Esophagus muscularis mucosa (tissue), 4 donors: ENCODE measurements around the gene ZNF497. TPM values are rescaled to one million over a fixed set of nuclear protein-coding genes. Genes with fewer than 3 reads are reported as not detected.
"Not testable (repeated sequence)": the region's sequence is repeated elsewhere in the genome, so short reads cannot be mapped to it uniquely, and the experiment has no call there.

Experiments used
- DNase-seq: peaks from one replicate; pipeline ENCODE4 v3.0.0-alpha.2; 2017; ENCODE audit errors: extremely low spot score
- H3K27ac ChIP-seq, 4 donors: fragments of 200-600 bp; sonication (generic); replicated peaks in 1 of 4; 1 replicate in 3 of 4; 2 replicates in 1 of 4; pipeline ENCODE4 v1.5.1; 2016 to 2019; ENCODE audit warnings: mild to moderate bottlenecking in 1 of 4
- H3K27me3 ChIP-seq, 4 donors: fragments of 200-600 bp; sonication (generic); one replicate each; pipeline versions ENCODE4 v1.5.1 to v1.6.0; 2016 to 2019
- H3K36me3 ChIP-seq, 4 donors: fragments of 200-600 bp; sonication (generic); one replicate each; pipeline ENCODE4 v1.5.1; 2016 to 2019
- H3K4me1 ChIP-seq, 4 donors: fragments of 200-600 bp; sonication (generic); one replicate each; pipeline ENCODE4 v1.5.1; 2016 to 2019
- H3K4me3 ChIP-seq, 4 donors: fragments of 200-600 bp; sonication (generic); 1 replicate in 2 of 4; 2 replicates in 2 of 4; pipeline ENCODE4 v1.5.1; 2016 to 2019; ENCODE audit warnings: mild to moderate bottlenecking in 4 of 4, moderate library complexity in 1 of 4
- H3K9me3 ChIP-seq, 4 donors: fragments of 200-600 bp; sonication (generic); 1 replicate in 3 of 4; 2 replicates in 1 of 4; pipeline ENCODE4 v1.5.1; 2016 to 2019
- EP300 ChIP-seq: sonication (generic); formaldehyde crosslinking; IDR thresholded peaks from one replicate; pipeline ENCODE4 v1.6.1; 2017; ENCODE audit warnings: antibody characterized with exemption
- POLR2A ChIP-seq: fragments of 450-650 bp; IDR thresholded peaks from one replicate; pipeline ENCODE4 v1.6.1; 2017; ENCODE audit warnings: antibody characterized with exemption, moderate library complexity, mild to moderate bottlenecking, low read depth
- POLR2AphosphoS5 ChIP-seq, 2 donors: sonication (generic); formaldehyde crosslinking; IDR thresholded peaks; one replicate each; pipeline ENCODE4 v1.6.1; 2017; ENCODE audit warnings: antibody characterized with exemption in 2 of 2
- WGBS: methylation state at CpG from one replicate; pipeline ENCODE4 v1.1.5; 2018; 5-methylcytosine and 5-hydroxymethylcytosine counted together
- intact Hi-C: fragments of 100-400 bp; cut with DNase I; formaldehyde crosslinking; loops from one replicate; pipeline ENCODE4 v1.15.1; 2023
- total RNA-seq, 4 donors: library from RNA; depleted of rRNA; stranded (reverse); fragments of >200 nt; gene quantifications; one replicate each; pipeline versions ENCODE4 v1.1.0 to v1.2.1, GENCODE V29; 2016
- TF ChIP-seq, protein P1 (sequence below), 3 experiments: fragments of 200-600 bp in 2 of 3; fragments of 450-650 bp in 1 of 3; sonication (generic) in 2 of 3; IDR thresholded peaks; one replicate each; pipeline ENCODE4 v1.5.1; 2017 to 2019; ENCODE audit warnings: antibody characterized with exemption in 3 of 3, mild to moderate bottlenecking in 2 of 3, moderate library complexity in 1 of 3

The ZNF497 gene
- total RNA-seq, 4 donors from 2014 or later = 0.42 to 1.1 (median 0.92) TPM

DNA sequence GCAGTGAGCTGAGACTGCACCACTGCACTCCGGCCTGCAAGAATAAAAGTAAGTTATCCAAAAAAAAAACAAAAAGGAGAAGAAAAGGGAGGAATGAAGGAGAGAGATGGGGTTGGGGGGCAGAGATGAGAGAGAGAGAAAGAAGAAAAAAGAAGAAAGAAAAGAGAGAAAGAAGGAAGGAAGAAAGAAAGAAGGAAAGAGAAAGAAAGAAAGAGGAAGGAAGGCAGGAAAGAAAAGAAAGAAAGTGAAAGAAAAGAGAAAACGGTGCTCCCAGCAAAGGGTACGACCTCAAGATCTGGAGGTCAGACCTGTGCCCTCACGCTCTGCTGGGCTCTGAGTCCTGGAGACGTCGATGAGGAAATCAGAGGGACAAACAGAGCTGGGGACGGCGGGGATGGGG lies 13.0 kb downstream of the ZNF497 start:
- H3K27ac ChIP-seq = no peak overlapping the region
- peaks cover 0 to 100% (median 39%) of the 10 kb centered on the region in 4 donors for H3K27me3 ChIP-seq
- WGBS = 56% methylated on average over 8 of the region's 8 CpGs
- H3K9me3 ChIP-seq = no peaks in the 10 kb centered on the region
- H3K36me3 ChIP-seq = peaks cover 0 to 6% (median 0%) of the 10 kb centered on the region in 4 donors
- H3K4me1 ChIP-seq = peaks cover 9 to 31% (median 20%) of the 10 kb centered on the region in 4 donors
- peak overlapping the region in 1 of 4 donors; percentile 27 for H3K4me3 ChIP-seq
- no peak for DNase-seq
- TF ChIP-seq EP300 (no peak), POLR2AphosphoS5 (IDR thresholded peaks at IDR 0.05) (no peak), POLR2A (no peak)
- TF ChIP-seq, protein P1, sequence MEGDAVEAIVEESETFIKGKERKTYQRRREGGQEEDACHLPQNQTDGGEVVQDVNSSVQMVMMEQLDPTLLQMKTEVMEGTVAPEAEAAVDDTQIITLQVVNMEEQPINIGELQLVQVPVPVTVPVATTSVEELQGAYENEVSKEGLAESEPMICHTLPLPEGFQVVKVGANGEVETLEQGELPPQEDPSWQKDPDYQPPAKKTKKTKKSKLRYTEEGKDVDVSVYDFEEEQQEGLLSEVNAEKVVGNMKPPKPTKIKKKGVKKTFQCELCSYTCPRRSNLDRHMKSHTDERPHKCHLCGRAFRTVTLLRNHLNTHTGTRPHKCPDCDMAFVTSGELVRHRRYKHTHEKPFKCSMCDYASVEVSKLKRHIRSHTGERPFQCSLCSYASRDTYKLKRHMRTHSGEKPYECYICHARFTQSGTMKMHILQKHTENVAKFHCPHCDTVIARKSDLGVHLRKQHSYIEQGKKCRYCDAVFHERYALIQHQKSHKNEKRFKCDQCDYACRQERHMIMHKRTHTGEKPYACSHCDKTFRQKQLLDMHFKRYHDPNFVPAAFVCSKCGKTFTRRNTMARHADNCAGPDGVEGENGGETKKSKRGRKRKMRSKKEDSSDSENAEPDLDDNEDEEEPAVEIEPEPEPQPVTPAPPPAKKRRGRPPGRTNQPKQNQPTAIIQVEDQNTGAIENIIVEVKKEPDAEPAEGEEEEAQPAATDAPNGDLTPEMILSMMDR (IDR thresholded peaks at IDR 0.05) = no peak
- intact Hi-C loops = no loop called here

DNA sequence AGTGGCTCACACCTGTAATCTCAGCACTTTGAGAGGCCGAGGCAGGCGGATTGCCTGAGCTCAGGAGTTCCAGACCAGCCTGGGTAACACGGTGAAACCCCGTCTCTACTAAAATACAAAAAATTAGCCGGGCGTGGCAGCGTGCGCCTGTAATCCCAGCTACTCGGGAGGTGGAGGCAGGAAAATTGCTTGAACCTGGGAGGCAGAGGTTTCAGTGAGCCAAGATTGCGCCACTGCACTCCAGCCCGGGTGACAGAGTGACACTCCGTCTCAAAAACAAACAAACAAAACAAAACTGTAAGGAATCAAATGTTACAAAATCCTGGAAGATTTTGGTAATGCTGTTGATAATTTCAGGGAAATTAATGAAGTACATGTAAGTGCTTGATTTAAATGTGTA lies 14.5 kb downstream of the ZNF497 start:
- H3K36me3 ChIP-seq, DNase-seq, intact Hi-C loops, H3K9me3 ChIP-seq: not testable (repeated sequence)
- Histone ChIP-seq H3K27ac (peak overlapping the region in 3 of 4 donors; percentile 35 to 74 (median 70)), H3K4me1 (peaks cover 9 to 31% (median 20%) of the 10 kb centered on the region in 4 donors), H3K27me3 (peaks cover 0 to 95% (median 36%) of the 10 kb centered on the region in 4 donors), H3K4me3 (peak overlapping the region; percentile 51 to 64 (median 52))
- WGBS = 34% methylated on average over 12 of the region's 12 CpGs

DNA sequence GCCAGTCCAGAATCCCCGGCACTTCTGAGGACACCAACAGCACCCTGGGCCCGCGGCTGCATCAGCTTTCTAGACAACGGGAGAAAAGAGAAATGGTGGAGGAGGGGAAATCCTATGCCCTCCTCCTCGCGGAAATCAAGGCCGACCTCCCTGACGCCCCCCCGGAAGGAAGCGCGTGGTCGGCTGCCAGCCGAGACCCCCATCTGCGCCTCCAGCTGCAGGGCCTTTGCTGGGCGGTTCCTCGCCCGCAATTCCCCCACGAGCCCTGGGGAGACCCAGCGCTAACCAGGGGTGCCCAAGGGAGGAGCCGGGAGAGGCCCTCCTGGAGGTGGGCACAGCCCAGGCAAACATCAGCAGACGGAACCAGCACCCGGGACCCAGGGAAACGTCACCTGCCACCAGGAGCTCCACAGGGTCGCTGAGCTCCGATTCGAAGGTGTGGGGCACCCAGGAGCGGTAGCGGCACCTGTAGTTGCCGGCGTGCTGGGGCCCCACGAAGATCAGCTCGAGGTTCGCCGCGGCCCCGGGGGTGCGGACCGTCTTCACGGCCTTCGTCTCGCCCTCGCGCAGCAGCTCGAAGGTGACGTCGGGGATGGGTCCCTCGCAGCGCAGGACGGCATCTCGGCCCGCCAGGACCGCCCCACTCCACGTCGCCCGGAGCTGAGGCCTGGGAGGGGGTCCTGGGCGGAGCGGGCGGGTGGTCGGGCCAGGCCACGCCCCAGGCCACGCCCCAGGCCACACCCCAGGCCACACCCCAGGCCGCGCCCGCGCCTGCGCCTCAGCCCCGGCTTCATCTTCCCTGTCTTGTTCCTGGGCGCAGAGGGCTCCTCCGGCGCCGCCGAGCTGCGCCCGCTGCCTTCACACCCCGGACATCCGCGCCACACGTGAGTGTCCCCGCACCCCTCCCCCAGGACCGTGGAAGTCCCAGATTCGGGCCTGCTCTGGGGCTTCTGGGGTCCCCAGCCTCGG lies 15.3 kb downstream of the ZNF497 start:
- intact Hi-C loops = no loop called here

DNA sequence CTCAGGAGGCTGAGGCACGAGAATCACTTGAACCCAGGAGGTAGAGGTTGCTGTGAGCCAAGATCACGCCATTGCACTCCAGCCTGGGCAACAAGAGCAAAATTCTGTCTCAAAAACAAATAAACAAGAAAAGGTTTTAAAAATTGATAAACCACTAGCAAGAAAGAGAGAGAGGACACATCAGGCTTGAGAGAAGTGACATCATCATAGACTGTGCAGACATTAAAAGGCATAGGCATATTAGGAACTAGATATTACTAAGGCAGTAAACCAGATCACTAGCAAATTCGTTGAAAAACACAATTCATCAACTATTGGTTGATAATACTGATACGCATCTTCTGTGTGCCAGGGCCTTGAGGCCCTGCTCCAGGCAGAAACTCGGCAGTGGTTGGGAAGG lies 17.0 kb downstream of the ZNF497 start:
- peaks cover 6 to 26% (median 15%) of the 10 kb centered on the region in 4 donors for H3K4me1 ChIP-seq
- H3K27me3 ChIP-seq = peaks cover 0 to 70% (median 23%) of the 10 kb centered on the region in 4 donors
- no peak overlapping the region for H3K27ac ChIP-seq
- H3K36me3 ChIP-seq = peaks cover 0 to 17% (median 1%) of the 10 kb centered on the region in 4 donors
- H3K4me3 ChIP-seq = no peak overlapping the region
- intact Hi-C loops = no loop called here
- no peaks in the 10 kb centered on the region for H3K9me3 ChIP-seq
- TF ChIP-seq, protein P1 (IDR thresholded peaks at IDR 0.05) = no peak
- TF ChIP-seq POLR2A = no peak
- WGBS = 82% methylated on average over 5 of the region's 5 CpGs
- DNase-seq = no peak

More for the DNA sequence above, 15.3 kb downstream of the ZNF497 start:
- TF ChIP-seq EP300 = no peak
- TF ChIP-seq, protein P1 (IDR thresholded peaks at IDR 0.05) = no peak
- no peak for TF ChIP-seq POLR2A
- TF ChIP-seq POLR2AphosphoS5 (IDR thresholded peaks at IDR 0.05) = peak; percentile 18 to 60
- DNase-seq = no peak
- peak overlapping the region; percentile 35 to 74 (median 66) for H3K27ac ChIP-seq
- H3K27me3 ChIP-seq = peaks cover 0 to 87% (median 32%) of the 10 kb centered on the region in 4 donors
- 3% methylated on average over 23 of the region's 82 CpGs for WGBS
- H3K4me3 ChIP-seq = peak overlapping the region; percentile 51 to 64 (median 52)
- H3K4me1 ChIP-seq = peaks cover 9 to 31% (median 20%) of the 10 kb centered on the region in 4 donors
- H3K36me3 ChIP-seq = peaks cover 0 to 6% (median 0%) of the 10 kb centered on the region in 4 donors
- H3K9me3 ChIP-seq = no peaks in the 10 kb centered on the region

DNA sequence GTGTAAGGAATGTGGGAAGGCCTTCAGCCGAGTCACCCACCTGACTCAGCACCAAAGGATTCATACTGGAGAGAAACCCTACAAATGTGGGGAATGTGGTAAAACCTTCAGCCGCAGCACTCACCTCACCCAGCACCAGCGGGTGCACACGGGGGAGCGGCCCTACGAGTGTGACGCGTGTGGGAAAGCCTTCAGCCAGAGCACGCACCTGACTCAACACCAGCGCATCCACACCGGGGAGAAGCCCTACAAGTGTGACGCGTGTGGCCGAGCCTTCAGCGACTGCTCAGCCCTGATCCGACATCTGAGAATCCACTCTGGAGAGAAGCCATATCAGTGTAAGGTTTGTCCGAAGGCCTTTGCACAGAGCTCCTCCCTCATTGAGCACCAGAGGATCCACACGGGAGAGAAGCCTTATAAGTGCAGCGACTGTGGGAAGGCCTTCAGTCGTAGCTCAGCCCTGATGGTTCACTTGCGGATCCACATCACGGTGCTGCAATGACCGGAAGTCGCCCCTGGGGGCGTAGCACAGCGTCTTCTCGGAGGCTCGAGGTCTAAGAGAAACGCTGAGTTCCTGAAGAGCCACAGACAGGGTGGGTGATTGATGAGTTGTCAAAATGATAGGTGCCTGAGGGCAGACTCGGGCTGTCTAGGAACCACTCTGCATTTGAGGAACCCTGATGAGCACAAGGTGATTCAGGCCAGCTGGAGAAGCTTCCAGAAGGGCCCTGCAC lies 23.6 kb downstream of the ZNF497 start:
- H3K4me3 ChIP-seq = no peak overlapping the region
- peaks cover 0 to 3% (median 0%) of the 10 kb centered on the region in 4 donors for H3K9me3 ChIP-seq
- TF ChIP-seq EP300 (no peak), POLR2A (no peak), POLR2AphosphoS5 (IDR thresholded peaks at IDR 0.05) (no peak)
- TF ChIP-seq, protein P1 (IDR thresholded peaks at IDR 0.05) = no peak
- no peak for DNase-seq
- no peak overlapping the region for H3K27ac ChIP-seq
- 76% methylated on average over 17 of the region's 30 CpGs for WGBS
- peaks cover 33 to 71% (median 56%) of the 10 kb centered on the region in 4 donors for H3K36me3 ChIP-seq
- H3K4me1 ChIP-seq = no peaks in the 10 kb centered on the region
- H3K27me3 ChIP-seq = peaks cover 0 to 6% (median 0%) of the 10 kb centered on the region in 4 donors
- intact Hi-C loops = no loop called here
